Right lung (tissue), 5 donors: ENCODE measurements around the gene FN3K. TPM values are rescaled to one million over a fixed set of nuclear protein-coding genes. Genes with fewer than 3 reads are reported as not detected.
"Not testable (repeated sequence)": the region's sequence is repeated elsewhere in the genome, so short reads cannot be mapped to it uniquely, and the experiment has no call there.

Source experiments
- DNase-seq, 2 donors: peaks; one replicate each; pipeline ENCODE4 v3.0.0-alpha.2; 2013
- polyA plus RNA-seq, 5 donors: library from polyadenylated mRNA; unstranded; fragments of 120-200 nt; gene quantifications; one replicate each; pipeline versions ENCODE4 v1.2.1 to v1.2.3, GENCODE V29; 2013; ENCODE audit warnings: inconsistent platforms in 1 of 5, low replicate concordance in 1 of 5; ENCODE audit not compliant: insufficient read length in 5 of 5, insufficient read depth in 1 of 5

The FN3K gene
- polyA plus RNA-seq, 5 donors = 9.7 to 21.7 (median 19.2) TPM

GRCh38 chr17:82767041-82767754 is 31.8 kb downstream of the FN3K start:
- no peak for DNase-seq

- no peak for DNase-seq
Measured at GRCh38 chr17:82769041-82769440, 33.6 kb downstream of the FN3K start.

GRCh38 chr17:82772026-82772425 is 36.6 kb downstream of the FN3K start:
- DNase-seq = no peak

- not testable (repeated sequence) for DNase-seq
Measured at GRCh38 chr17:82774456-82774855, 39.0 kb downstream of the FN3K start.

- peak; percentile 40 to 48 for DNase-seq
Measured at GRCh38 chr17:82775001-82775823, 39.8 kb downstream of the FN3K start.

DNA sequence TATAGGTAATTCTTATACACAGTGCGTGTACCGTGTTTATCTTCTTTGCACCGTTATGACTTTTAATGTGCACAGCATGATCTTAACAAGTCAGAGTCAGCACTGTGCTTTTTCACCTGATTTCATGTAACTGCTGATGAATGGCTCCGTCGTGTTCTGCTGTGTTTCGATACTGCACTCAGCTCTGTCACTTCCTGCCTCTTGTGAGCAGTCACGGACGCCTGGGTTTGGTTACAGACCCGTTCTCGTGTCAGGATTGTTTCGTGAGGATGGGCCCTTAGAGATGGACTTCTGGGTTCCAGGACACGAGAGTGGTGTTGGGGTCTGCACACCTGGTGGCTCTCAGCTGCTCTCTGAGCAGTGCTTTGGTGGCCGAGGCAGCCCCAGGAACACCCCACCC is 41.0 kb downstream of the FN3K start:
- no peak for DNase-seq

- not testable (repeated sequence) for DNase-seq
Measured at GRCh38 chr17:82777778-82778375, 42.5 kb downstream of the FN3K start.

- no peak for DNase-seq
Measured at GRCh38 chr17:82779541-82779940, 44.1 kb downstream of the FN3K start.

GRCh38 chr17:82780195-82780594 is 44.8 kb downstream of the FN3K start:
- DNase-seq = no peak

GRCh38 chr17:82780971-82781893 is 45.8 kb downstream of the FN3K start:
- DNase-seq = no peak

DNA sequence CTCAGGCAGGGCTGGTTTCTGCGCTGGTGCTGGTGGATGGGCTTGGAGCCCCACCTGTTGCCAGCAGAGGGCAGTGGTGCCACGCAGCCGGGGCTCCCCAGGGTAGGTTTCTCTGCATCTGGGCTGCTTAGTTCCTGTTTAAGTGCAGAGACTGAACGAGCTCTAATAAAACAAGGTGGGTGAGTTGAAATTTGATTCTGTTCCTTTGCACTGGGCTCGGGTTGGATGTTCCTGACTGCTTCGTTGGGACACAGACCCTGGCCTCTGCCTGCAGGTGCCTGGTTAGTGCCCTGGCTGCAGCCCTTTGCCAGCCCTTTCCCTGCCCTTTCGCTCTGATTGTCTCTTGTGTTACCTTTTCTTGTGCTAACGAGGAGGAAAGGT is 46.5 kb downstream of the FN3K start:
- DNase-seq = peak; percentile 73 to 79

- no peak for DNase-seq
Measured at GRCh38 chr17:82782657-82783207, 47.3 kb downstream of the FN3K start.

- no peak for DNase-seq
Measured at GRCh38 chr17:82783498-82783897, 48.1 kb downstream of the FN3K start.

GRCh38 chr17:82785581-82785980 is 50.2 kb downstream of the FN3K start:
- not testable (repeated sequence) for DNase-seq

GRCh38 chr17:82786427-82786826 is 51.0 kb downstream of the FN3K start:
- no peak for DNase-seq

DNA sequence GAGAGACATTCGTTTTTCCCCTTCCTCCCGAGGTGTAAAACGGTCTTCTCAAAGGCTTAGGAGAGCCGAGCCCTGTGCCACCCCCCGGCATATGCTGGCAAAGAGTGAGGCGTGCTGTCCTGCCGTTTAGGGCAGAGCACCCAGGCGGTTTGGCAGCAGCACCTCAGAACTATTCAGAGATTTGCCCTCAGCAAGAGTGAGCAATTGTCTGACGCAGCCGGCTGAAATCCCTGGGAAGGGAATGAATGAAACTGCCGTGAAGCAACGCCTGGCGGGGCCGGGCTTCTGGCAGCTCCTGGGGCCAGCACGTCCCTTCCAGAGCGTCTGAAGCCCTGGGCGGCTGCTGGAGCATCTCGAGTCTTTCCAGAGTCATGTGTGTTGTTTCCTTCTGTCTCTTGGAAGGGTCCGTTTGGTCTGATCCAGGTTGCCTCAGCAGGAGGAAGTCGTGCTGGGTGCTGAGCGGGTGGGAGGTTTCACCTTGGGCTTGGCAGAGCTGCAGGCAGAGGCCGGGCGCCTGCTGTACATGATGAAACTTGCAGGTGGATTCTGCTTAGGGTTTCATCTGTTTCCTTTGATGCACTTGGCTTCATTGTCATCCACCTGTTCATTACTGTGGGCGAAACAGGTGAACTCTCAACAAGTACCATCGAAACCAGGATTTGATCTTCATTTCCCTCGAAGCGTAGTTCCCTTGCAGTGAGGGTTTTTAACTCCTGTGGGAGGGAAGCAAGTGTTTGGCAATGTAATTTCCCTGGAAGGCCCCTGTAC is 51.9 kb downstream of the FN3K start:
- DNase-seq = no peak

GRCh38 chr17:82788206-82789001 is 53.0 kb downstream of the FN3K start:
- DNase-seq = no peak

- DNase-seq = no peak
Measured at GRCh38 chr17:82789051-82789592, 53.7 kb downstream of the FN3K start.

GRCh38 chr17:82789806-82790205 is 54.4 kb downstream of the FN3K start:
- DNase-seq = no peak
